GM12878 (cell line): ENCODE results near the gene INO80C.

ENCODE experiments used
- CBX3 ChIP-seq: fragments of 200-600 bp; sonication (generic); IDR thresholded peaks from 2 replicates; pipeline ENCODE4 v1.6.1; 2016; ENCODE audit warnings: low read depth, borderline replicate concordance
- CEBPB ChIP-seq, 2 experiments: fragments of 150-350 bp in 1 of 2; IDR thresholded peaks; 2 replicates each; pipeline ENCODE4 v1.6.1; 2012 to 2014; ENCODE audit warnings: low read depth in 2 of 2, low read length in 2 of 2, borderline replicate concordance in 1 of 2, inconsistent platforms in 1 of 2
- CHD1 ChIP-seq: IDR thresholded peaks from 2 replicates; pipeline ENCODE4 v1.6.1; 2012; ENCODE audit warnings: low read depth, low read length, improper control_type of control experiment
- EP300 ChIP-seq, 2 experiments: fragments of 150-350 bp in 1 of 2; IDR thresholded peaks; 2 replicates each; pipeline ENCODE4 v1.6.1; 2011 to 2012; ENCODE audit warnings: low read depth in 2 of 2, low read length in 2 of 2, borderline replicate concordance in 1 of 2, improper control_type of control experiment in 1 of 2, inconsistent platforms in 1 of 2; ENCODE audit not compliant: control insufficient read depth in 1 of 2
- EZH2 ChIP-seq: IDR thresholded peaks from 2 replicates; pipeline ENCODE4 v1.6.1; 2012; ENCODE audit warnings: low read depth, mild to moderate bottlenecking, control low read depth, inconsistent platforms, low read length, borderline replicate concordance; ENCODE audit not compliant: control insufficient read depth
- GABPA ChIP-seq: IDR thresholded peaks from 2 replicates; pipeline ENCODE4 v1.6.1; 2014; ENCODE audit warnings: antibody characterized with exemption, low read depth, mild to moderate bottlenecking, inconsistent platforms
- HDGF ChIP-seq: fragments of 450-650 bp; IDR thresholded peaks from 2 replicates; pipeline ENCODE4 v1.6.1; 2016; ENCODE audit warnings: antibody characterized with exemption
- MEF2A ChIP-seq: IDR thresholded peaks from 2 replicates; pipeline ENCODE4 v1.6.1; 2011; ENCODE audit warnings: low read depth, mild to moderate bottlenecking, low read length, moderate library complexity; ENCODE audit not compliant: insufficient read depth
- NRF1 ChIP-seq: conservative IDR thresholded peaks from 2 replicates; pipeline ENCODE4 v1.6.1; 2011; ENCODE audit warnings: mild to moderate bottlenecking, low read depth, low read length, improper control_type of control experiment
- POLR2A ChIP-seq: IDR thresholded peaks from 2 replicates; pipeline ENCODE4 v1.6.1; 2011; ENCODE audit warnings: low read depth, mild to moderate bottlenecking, low read length
- POLR2AphosphoS5 ChIP-seq: IDR thresholded peaks from 2 replicates; pipeline ENCODE4 v1.6.1; 2011; ENCODE audit warnings: mild to moderate bottlenecking, low read length, inconsistent platforms
- RAD21 ChIP-seq: IDR thresholded peaks from 2 replicates; pipeline ENCODE4 v1.6.1; 2011; ENCODE audit warnings: mild to moderate bottlenecking, low read depth, low read length, moderate library complexity; ENCODE audit not compliant: insufficient read depth
- TCF12 ChIP-seq: IDR thresholded peaks from 2 replicates; pipeline ENCODE4 v1.6.1; 2011; ENCODE audit warnings: low read depth, mild to moderate bottlenecking, low read length
- TF ChIP-seq, protein P1 (sequence below), 3 experiments: IDR thresholded peaks in 2 of 3; conservative IDR thresholded peaks in 1 of 3; 2 replicates each; pipeline ENCODE4 v1.5.1; 2011; ENCODE audit warnings: low read depth in 3 of 3, low read length in 3 of 3, mild to moderate bottlenecking in 3 of 3, control low read depth in 2 of 3, moderate library complexity in 2 of 3, inconsistent platforms in 1 of 3, mixed read lengths in 1 of 3; ENCODE audit not compliant: control insufficient read depth in 2 of 3, insufficient read depth in 1 of 3; ENCODE audit errors: extremely low read depth in 1 of 3

- TF ChIP-seq EP300 (IDR thresholded peaks at IDR 0.05; ENCODE audit: borderline replicate concordance in 1 of 2, control insufficient read depth in 1 of 2, low read depth in 2 of 2, low read length in 2 of 2) (no peak), CEBPB (IDR thresholded peaks at IDR 0.05; ENCODE audit: borderline replicate concordance in 1 of 2, low read depth in 2 of 2, low read length in 2 of 2) (no peak), HDGF (no peak), POLR2AphosphoS5 (no peak), MEF2A (no peak), EZH2 (no peak), GABPA (no peak), CHD1 (no peak), NRF1 (no peak), TCF12 (no peak), CBX3 (no peak), RAD21 (no peak), POLR2A (no peak)
- TF ChIP-seq, protein P1, sequence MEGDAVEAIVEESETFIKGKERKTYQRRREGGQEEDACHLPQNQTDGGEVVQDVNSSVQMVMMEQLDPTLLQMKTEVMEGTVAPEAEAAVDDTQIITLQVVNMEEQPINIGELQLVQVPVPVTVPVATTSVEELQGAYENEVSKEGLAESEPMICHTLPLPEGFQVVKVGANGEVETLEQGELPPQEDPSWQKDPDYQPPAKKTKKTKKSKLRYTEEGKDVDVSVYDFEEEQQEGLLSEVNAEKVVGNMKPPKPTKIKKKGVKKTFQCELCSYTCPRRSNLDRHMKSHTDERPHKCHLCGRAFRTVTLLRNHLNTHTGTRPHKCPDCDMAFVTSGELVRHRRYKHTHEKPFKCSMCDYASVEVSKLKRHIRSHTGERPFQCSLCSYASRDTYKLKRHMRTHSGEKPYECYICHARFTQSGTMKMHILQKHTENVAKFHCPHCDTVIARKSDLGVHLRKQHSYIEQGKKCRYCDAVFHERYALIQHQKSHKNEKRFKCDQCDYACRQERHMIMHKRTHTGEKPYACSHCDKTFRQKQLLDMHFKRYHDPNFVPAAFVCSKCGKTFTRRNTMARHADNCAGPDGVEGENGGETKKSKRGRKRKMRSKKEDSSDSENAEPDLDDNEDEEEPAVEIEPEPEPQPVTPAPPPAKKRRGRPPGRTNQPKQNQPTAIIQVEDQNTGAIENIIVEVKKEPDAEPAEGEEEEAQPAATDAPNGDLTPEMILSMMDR (IDR thresholded peaks at IDR 0.05 in 2 of 3, conservative IDR thresholded peaks at IDR 0.05 in 1 of 3; ENCODE audit: control insufficient read depth in 2 of 3, extremely low read depth in 1 of 3, insufficient read depth in 1 of 3, low read depth in 3 of 3, low read length in 3 of 3), result no peak
Observed at GRCh38 chr18:35431374-35431741, 66.4 kb downstream of the INO80C start.
